OCI-LY1 (cell line): ENCODE measurements around the gene M1AP.

Source experiments
- H2AFZ ChIP-seq: fragments of 200-600 bp; sonication (generic), shearing (Covaris generic); 2 replicates; pipeline ENCODE4 v1.6.0; 2014; ENCODE audit warnings: antibody characterized with exemption, mild to moderate bottlenecking, low read length
- H3F3A ChIP-seq: fragments of 200-600 bp; sonication (generic), shearing (Covaris generic); 2 replicates; pipeline ENCODE4 v1.6.0; 2014; ENCODE audit warnings: mild to moderate bottlenecking, antibody characterized with exemption, low read length, moderate library complexity; ENCODE audit not compliant: insufficient read depth
- H3K27ac ChIP-seq: fragments of 200-600 bp; sonication (generic); 2 replicates; pipeline ENCODE4 v1.5.1; 2014; ENCODE audit warnings: low read length, mixed run types, mild to moderate bottlenecking, low read depth; ENCODE audit not compliant: poor library complexity, severe bottlenecking
- H3K27me3 ChIP-seq: fragments of 200-600 bp; sonication (generic); 2 replicates; pipeline ENCODE4 v1.6.0; 2014; ENCODE audit warnings: antibody characterized with exemption, mild to moderate bottlenecking, low read length, moderate library complexity; ENCODE audit not compliant: insufficient read depth
- H3K36me3 ChIP-seq: fragments of 200-600 bp; sonication (generic); 2 replicates; pipeline ENCODE4 v1.6.1; 2014; ENCODE audit warnings: mild to moderate bottlenecking, antibody characterized with exemption, low read length, moderate library complexity, mixed read lengths; ENCODE audit not compliant: insufficient read depth
- H3K4me1 ChIP-seq: fragments of 200-600 bp; sonication (generic); 2 replicates; pipeline ENCODE4 v1.5.1; 2014; ENCODE audit warnings: mild to moderate bottlenecking, low read length, moderate library complexity; ENCODE audit not compliant: insufficient read depth, severe bottlenecking
- H3K4me2 ChIP-seq: fragments of 200-600 bp; sonication (generic), shearing (Covaris generic); 2 replicates; pipeline ENCODE4 v1.6.1; 2014; ENCODE audit warnings: low read length
- H3K4me3 ChIP-seq: fragments of 200-600 bp; sonication (generic); 2 replicates; pipeline ENCODE4 v1.5.1; 2014; ENCODE audit warnings: low read length, low read depth, mild to moderate bottlenecking, mixed read lengths; ENCODE audit not compliant: poor library complexity, severe bottlenecking
- H3K79me2 ChIP-seq: fragments of 200-600 bp; shearing (Covaris generic); 2 replicates; pipeline ENCODE4 v1.6.1; 2016; ENCODE audit warnings: mixed run types, low read length, mixed read lengths; ENCODE audit not compliant: insufficient read depth
- H3K9ac ChIP-seq: fragments of 200-600 bp; sonication (generic), shearing (Covaris generic); 2 replicates; pipeline ENCODE4 v1.6.1; 2014; ENCODE audit warnings: mild to moderate bottlenecking, low read length, mixed read lengths
- H3K9me2 ChIP-seq: fragments of 200-600 bp; sonication (generic), shearing (Covaris generic); 2 replicates; pipeline ENCODE4 v1.6.1; 2014; ENCODE audit warnings: low read depth, mild to moderate bottlenecking, low read length, mixed read lengths
- H3K9me3 ChIP-seq: fragments of 200-600 bp; shearing (Covaris generic); 2 replicates; pipeline ENCODE4 v1.6.1; 2014; ENCODE audit warnings: low read length, mixed read lengths
- H4K20me1 ChIP-seq: fragments of 200-600 bp; sonication (generic), shearing (Covaris generic); 2 replicates; pipeline ENCODE4 v1.6.0; 2016; ENCODE audit warnings: mild to moderate bottlenecking, low read length; ENCODE audit not compliant: insufficient read depth
- CTCF ChIP-seq: fragments of 200-600 bp; sonication (generic), shearing (Covaris generic); IDR thresholded peaks from 2 replicates; pipeline ENCODE4 v1.5.1; 2017; ENCODE audit warnings: mild to moderate bottlenecking, antibody characterized with exemption, low read length, moderate library complexity, mixed read lengths
- EZH2 ChIP-seq: fragments of 200-600 bp; sonication (generic), shearing (Covaris generic); IDR thresholded peaks from 2 replicates; pipeline ENCODE4 v1.8.0; 2017; ENCODE audit warnings: borderline replicate concordance, mixed run types, mild to moderate bottlenecking, antibody characterized with exemption, low read length, moderate library complexity, mixed read lengths

The M1AP gene

GRCh38 chr2:74526649-74527230, 121.4 kb downstream of the M1AP start:
- Histone ChIP-seq H3K27me3 (no peaks in the 10 kb centered on the region), H3K4me1 (peaks cover 26% of the 10 kb centered on the region), H3K9ac (no peak overlapping the region), H3K4me3 (no peak overlapping the region), H4K20me1 (no peaks in the 10 kb centered on the region), H3K36me3 (peaks cover 42% of the 10 kb centered on the region), H3K27ac (no peak overlapping the region), H3F3A (no peaks in the 10 kb centered on the region), H2AFZ (no peak overlapping the region), H3K79me2 (peaks cover 10% of the 10 kb centered on the region), H3K9me2 (no peaks in the 10 kb centered on the region), H3K4me2 (no peak overlapping the region), H3K9me3 (no peaks in the 10 kb centered on the region)
- TF ChIP-seq CTCF: no peak
- no peak for TF ChIP-seq EZH2

DNA sequence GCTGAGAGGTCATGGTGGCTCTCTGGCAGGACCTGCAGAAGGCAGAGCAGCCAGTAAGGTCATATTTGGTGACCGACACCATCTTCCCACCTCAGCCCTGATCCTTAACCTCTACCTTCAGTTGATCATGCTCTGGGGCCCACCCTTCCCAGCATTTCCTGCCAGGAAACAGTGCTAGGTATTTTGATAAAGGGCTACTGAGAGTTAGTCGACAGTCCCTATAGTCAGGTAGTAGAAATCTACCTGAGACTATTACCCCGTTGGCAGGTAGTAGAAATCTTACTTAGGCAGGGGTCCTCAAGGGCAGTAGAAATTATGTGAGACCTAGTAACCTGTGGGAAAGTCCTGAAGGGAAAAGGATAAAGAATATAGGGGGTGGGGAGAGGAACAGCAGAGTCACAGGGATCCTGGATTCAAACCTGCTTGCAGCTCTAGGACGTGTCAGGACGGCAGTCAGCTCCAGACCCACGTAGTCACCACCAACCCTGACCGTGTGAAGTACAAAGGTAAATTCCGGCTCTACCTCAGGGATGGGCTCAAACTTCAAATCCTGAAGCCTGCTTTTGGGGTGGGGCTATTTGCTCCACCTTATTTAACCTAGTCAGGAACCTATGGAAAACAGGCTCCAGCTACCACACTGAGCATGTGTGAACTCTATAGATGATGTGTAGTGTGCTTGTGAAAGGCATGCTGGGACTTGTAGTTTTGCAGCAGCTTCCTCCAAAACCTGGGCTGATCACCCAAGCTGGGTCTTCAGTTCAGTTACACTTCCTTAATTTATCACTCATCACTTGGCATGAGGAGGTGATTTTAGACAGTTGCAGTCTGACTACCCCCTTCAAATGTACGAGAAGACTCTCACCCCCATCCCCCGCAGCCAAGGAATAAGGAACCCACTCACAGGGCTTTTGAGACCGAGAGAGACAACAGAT, 122.1 kb downstream of the M1AP start, which contains the start of gene DQX1:
DQX1 (minus strand) TSS at position 515 of the 932 bp plus-strand sequence; CDS start at position 13, 502 bp downstream.
- Histone ChIP-seq H3K9ac (no peak within 1 kb of the TSS), H3K9me2 (no peaks in the 10 kb centered on the region), H3K4me2 (no peak within 1 kb of the TSS), H3K27me3 (no peaks in the 10 kb centered on the region), H3K9me3 (no peaks in the 10 kb centered on the region), H3F3A (no peaks in the 10 kb centered on the region), H3K36me3 (peaks cover 37% of the 10 kb centered on the region), H3K27ac (no peak within 1 kb of the TSS), H3K4me3 (no peak within 1 kb of the TSS), H3K79me2 (peaks cover 10% of the 10 kb centered on the region), H3K4me1 (peaks cover 19% of the 10 kb centered on the region), H4K20me1 (no peaks in the 10 kb centered on the region), H2AFZ (no peak within 1 kb of the TSS)
- TF ChIP-seq CTCF: no peak
- no peak for TF ChIP-seq EZH2

GRCh38 chr2:74524955-74525716, 123.0 kb downstream of the M1AP start:
- H4K20me1 ChIP-seq: no peaks in the 10 kb centered on the region
- peaks cover 10% of the 10 kb centered on the region for H3K79me2 ChIP-seq
- peaks cover 37% of the 10 kb centered on the region for H3K36me3 ChIP-seq
- no peaks in the 10 kb centered on the region for H3K9me3 ChIP-seq
- no peaks in the 10 kb centered on the region for H3K9me2 ChIP-seq
- H3K4me1 ChIP-seq: peaks cover 14% of the 10 kb centered on the region
- H3F3A ChIP-seq: no peaks in the 10 kb centered on the region
- H2AFZ ChIP-seq: no peak overlapping the region
- no peaks in the 10 kb centered on the region for H3K27me3 ChIP-seq
- no peak overlapping the region for H3K4me2 ChIP-seq
- H3K4me3 ChIP-seq: no peak overlapping the region
- H3K9ac ChIP-seq: no peak overlapping the region
- TF ChIP-seq EZH2: no peak
- no peak overlapping the region for H3K27ac ChIP-seq
